C4-2B (cell line): ENCODE results near the gene KIF26B.

ENCODE experiments used
- CTCF ChIP-seq: fragments of 450-650 bp; conservative IDR thresholded peaks from 2 replicates; pipeline ENCODE4 v1.5.1; 2017; ENCODE audit warnings: mild to moderate bottlenecking
- ZFX ChIP-seq: fragments of 450-650 bp; IDR thresholded peaks from 2 replicates; pipeline ENCODE4 v1.6.1; 2017

- TF ChIP-seq CTCF (no peak), ZFX (no peak)
Measured at GRCh38 chr1:245560316-245560859, 405.6 kb downstream of the KIF26B start.
